A673 (cell line): ENCODE results near the gene GOLM1.

ENCODE experiments used
- CTCF ChIP-seq: fragments of 300-800, 200-600 bp; sonication (generic); conservative IDR thresholded peaks from 2 replicates; pipeline ENCODE4 v1.5.1; 2017; ENCODE audit warnings: low read depth, mild to moderate bottlenecking, antibody characterized with exemption, low read length, moderate library complexity, mixed read lengths
- EZH2 ChIP-seq: fragments of 200-600 bp; sonication (generic); IDR thresholded peaks from 2 replicates; pipeline ENCODE4 v1.6.1; 2017; ENCODE audit warnings: borderline replicate concordance, low read depth, mild to moderate bottlenecking, mixed read lengths, antibody characterized with exemption, low read length; ENCODE audit not compliant: poor library complexity, severe bottlenecking

GRCh38 chr9:86039991-86040860 is 59.1 kb downstream of the GOLM1 start:
- TF ChIP-seq CTCF = no peak
- TF ChIP-seq EZH2 = no peak
